Liver (tissue), 9 donors: ENCODE data around the gene LATS2. TPM values are rescaled to one million over a fixed set of nuclear protein-coding genes. Genes with fewer than 3 reads are reported as not detected.

Source experiments
- DNase-seq: peaks from one replicate; pipeline ENCODE4 v3.0.0-alpha.2; 2017; ENCODE audit warnings: low spot score
- H3K27ac ChIP-seq, 2 donors: one replicate each; pipeline ENCODE4 v1.7.0; 2013; ENCODE audit warnings: inconsistent platforms in 2 of 2, low read length in 2 of 2, control low read depth in 1 of 2, low read depth in 1 of 2, mild to moderate bottlenecking in 1 of 2
- H3K27me3 ChIP-seq, 4 donors: one replicate each; pipeline versions ENCODE4 v1.6.1 to v1.7.0; 2013; ENCODE audit warnings: low read length in 3 of 4, inconsistent platforms in 1 of 4, mild to moderate bottlenecking in 1 of 4, moderate library complexity in 1 of 4; ENCODE audit not compliant: control insufficient read depth in 4 of 4, insufficient read depth in 4 of 4
- H3K36me3 ChIP-seq, 4 donors: one replicate each; pipeline versions ENCODE4 v1.6.1 to v1.7.0; 2013; ENCODE audit warnings: low read length in 3 of 4, mild to moderate bottlenecking in 3 of 4, low read depth in 1 of 4, moderate library complexity in 1 of 4; ENCODE audit not compliant: control insufficient read depth in 4 of 4, insufficient read depth in 3 of 4
- H3K4me1 ChIP-seq, 4 donors: one replicate each; pipeline versions ENCODE4 v1.6.1 to v1.7.0; 2013; ENCODE audit warnings: low read length in 3 of 4, mild to moderate bottlenecking in 3 of 4, moderate library complexity in 1 of 4; ENCODE audit not compliant: control insufficient read depth in 4 of 4, insufficient read depth in 4 of 4
- H3K4me3 ChIP-seq, 3 donors: one replicate each; pipeline versions ENCODE4 v1.6.1 to v1.7.0; 2013; ENCODE audit warnings: low read length in 3 of 3, control low read depth in 1 of 3, low read depth in 1 of 3, mild to moderate bottlenecking in 1 of 3
- H3K9ac ChIP-seq, 2 donors: one replicate each; pipeline ENCODE4 v1.7.0; 2013; ENCODE audit warnings: low read length in 2 of 2, mild to moderate bottlenecking in 2 of 2, moderate library complexity in 2 of 2, control low read depth in 1 of 2, low read depth in 1 of 2
- H3K9me3 ChIP-seq, 4 donors: one replicate each; pipeline versions ENCODE4 v1.6.1 to v1.7.0; 2013; ENCODE audit warnings: low read length in 3 of 4; ENCODE audit not compliant: control insufficient read depth in 4 of 4
- EGR1 ChIP-seq, 2 donors: IDR thresholded peaks; 2 replicates each; pipeline ENCODE4 v1.6.1; 2016 to 2018; ENCODE audit warnings: antibody characterized with exemption in 2 of 2, low read depth in 2 of 2
- FOXA1 ChIP-seq: IDR thresholded peaks from 2 replicates; pipeline ENCODE4 v1.6.1; 2016; ENCODE audit warnings: antibody characterized with exemption
- FOXA2 ChIP-seq: IDR thresholded peaks from 2 replicates; pipeline ENCODE4 v1.6.1; 2016; ENCODE audit warnings: antibody characterized with exemption
- GABPA ChIP-seq, 2 donors: IDR thresholded peaks in 1 of 2; conservative IDR thresholded peaks in 1 of 2; 2 replicates each; pipeline ENCODE4 v1.6.1; 2016; ENCODE audit warnings: antibody characterized with exemption in 2 of 2, mild to moderate bottlenecking in 1 of 2, moderate library complexity in 1 of 2
- HNF4A ChIP-seq, 2 donors: conservative IDR thresholded peaks; 2 replicates each; pipeline ENCODE4 v1.6.1; 2016; ENCODE audit warnings: antibody characterized with exemption in 2 of 2, mild to moderate bottlenecking in 2 of 2
- HNF4G ChIP-seq: IDR thresholded peaks from 2 replicates; pipeline ENCODE4 v1.6.1; 2016; ENCODE audit warnings: antibody characterized with exemption
- JUND ChIP-seq, 2 donors: IDR thresholded peaks; 2 replicates each; pipeline ENCODE4 v1.6.1; 2016; ENCODE audit warnings: antibody characterized with exemption in 2 of 2
- NR2F2 ChIP-seq: IDR thresholded peaks from 2 replicates; pipeline ENCODE4 v1.6.1; 2016; ENCODE audit warnings: antibody characterized with exemption
- RAD21 ChIP-seq, 2 donors: IDR thresholded peaks; 2 replicates each; pipeline ENCODE4 v1.6.1; 2016; ENCODE audit warnings: antibody characterized with exemption in 2 of 2, mild to moderate bottlenecking in 2 of 2
- REST ChIP-seq: IDR thresholded peaks from 2 replicates; pipeline ENCODE4 v1.6.1; 2016; ENCODE audit warnings: antibody characterized with exemption, mild to moderate bottlenecking
- RXRA ChIP-seq, 2 donors: IDR thresholded peaks; 2 replicates each; pipeline ENCODE4 v1.6.1; 2017 to 2018; ENCODE audit warnings: antibody characterized with exemption in 2 of 2, mild to moderate bottlenecking in 1 of 2
- SP1 ChIP-seq: IDR thresholded peaks from 2 replicates; pipeline ENCODE4 v1.6.1; 2018; ENCODE audit warnings: antibody characterized with exemption, mild to moderate bottlenecking
- TAF1 ChIP-seq: conservative IDR thresholded peaks from 2 replicates; pipeline ENCODE4 v1.6.1; 2016; ENCODE audit warnings: antibody characterized with exemption, mild to moderate bottlenecking
- YY1 ChIP-seq: IDR thresholded peaks from 2 replicates; pipeline ENCODE4 v1.6.1; 2016; ENCODE audit warnings: antibody characterized with exemption, mild to moderate bottlenecking
- ZBTB33 ChIP-seq: IDR thresholded peaks from 2 replicates; pipeline ENCODE4 v1.6.1; 2016; ENCODE audit warnings: antibody characterized with exemption
- WGBS: extraction: QIAGEN DNeasy Blood & Tissue Kit; methylation state at CpG from one replicate; pipeline ENCODE4 v1.1.7; 2013; 5-methylcytosine and 5-hydroxymethylcytosine counted together
- polyA plus RNA-seq, 2 donors: library from polyadenylated mRNA; stranded (reverse) in 1 of 2; unstranded in 1 of 2; fragments of 200-250 nt in 1 of 2; fragments of >200 nt in 1 of 2; fragmentation: Nextera tagmentation in 1 of 2; extraction: Ambion mirVana in 1 of 2; gene quantifications; one replicate each; pipeline versions ENCODE4 v1.2.1 to v1.2.3, GENCODE V29; 2013 to 2015
- total RNA-seq, 2 donors: library from RNA; depleted of rRNA; stranded (reverse); fragments of >200 nt; gene quantifications; one replicate each; pipeline ENCODE4 v1.2.3, GENCODE V29; 2014
- TF ChIP-seq, protein P1 (sequence below): IDR thresholded peaks from 2 replicates; pipeline ENCODE4 v1.6.1; 2016; ENCODE audit warnings: antibody characterized with exemption
- TF ChIP-seq, protein P2 (sequence below): fragments of 150-350 bp; IDR thresholded peaks from 2 replicates; pipeline ENCODE4 v1.5.1; 2017; ENCODE audit warnings: improper control_type of control experiment, low read depth, low read length; ENCODE audit not compliant: missing input control
- donor health status: healthy.
- donor health status: healthy.
- donor health status: healthy.
- donor health status: healthy.
- donor health status: healthy.

Gene LATS2
- total and polyA plus RNA-seq, 4 donors, result 1.6 to 7.0 (median 4.4) TPM

DNA sequence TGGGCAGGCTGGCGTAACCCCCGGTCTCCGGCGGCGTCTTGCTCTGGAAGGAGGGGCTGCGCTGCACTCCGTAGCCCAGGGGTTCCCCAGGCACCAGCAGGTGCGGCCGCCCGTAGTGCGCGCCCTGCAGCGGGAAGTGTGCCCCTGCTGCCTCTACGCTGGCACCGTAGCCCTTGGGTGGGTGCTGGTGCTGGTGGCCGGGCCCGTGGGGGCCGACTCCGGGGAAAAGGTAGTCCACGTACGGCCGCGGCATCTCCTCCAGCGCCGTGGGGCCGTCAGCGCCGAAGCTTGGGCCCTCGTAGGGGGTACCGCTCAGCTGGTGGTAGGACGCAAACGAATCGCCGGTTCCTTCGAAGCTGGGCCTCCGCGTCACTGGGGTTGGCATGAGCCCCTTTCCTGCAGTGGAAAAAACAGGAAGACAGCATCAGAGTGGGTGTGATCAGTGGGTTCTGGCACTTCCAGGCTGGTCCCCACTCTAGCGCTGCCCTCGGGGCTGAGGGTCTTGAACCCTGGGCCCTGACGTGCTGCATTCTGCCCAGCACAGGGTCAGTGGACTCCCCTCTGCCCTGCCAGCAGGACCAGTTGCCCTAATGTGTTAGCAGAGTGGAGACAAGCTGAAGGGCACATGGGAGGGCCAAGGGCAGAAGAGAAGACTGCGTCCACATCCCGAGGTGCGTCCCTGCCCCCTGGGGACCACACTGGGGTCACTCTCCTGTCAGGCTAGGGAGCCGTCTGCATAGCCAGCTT is 72.3 kb downstream of the LATS2 start:
- no peaks in the 10 kb centered on the region for H3K9me3 ChIP-seq
- no peak overlapping the region for H3K9ac ChIP-seq
- no peak overlapping the region for H3K27ac ChIP-seq
- no peaks in the 10 kb centered on the region for H3K27me3 ChIP-seq
- no peaks in the 10 kb centered on the region for H3K4me1 ChIP-seq
- no peak for DNase-seq
- TF ChIP-seq EGR1 (IDR thresholded peaks at IDR 0.05; ENCODE audit: low read depth in 2 of 2) (no peak), GABPA (IDR thresholded peaks at IDR 0.05 in 1 of 2, conservative IDR thresholded peaks at IDR 0.05 in 1 of 2) (no peak), HNF4A (conservative IDR thresholded peaks at IDR 0.05) (no peak), JUND (IDR thresholded peaks at IDR 0.05) (no peak), ZBTB33 (no peak), RAD21 (IDR thresholded peaks at IDR 0.05) (no peak), SP1 (no peak), YY1 (no peak)
- TF ChIP-seq, protein P1, sequence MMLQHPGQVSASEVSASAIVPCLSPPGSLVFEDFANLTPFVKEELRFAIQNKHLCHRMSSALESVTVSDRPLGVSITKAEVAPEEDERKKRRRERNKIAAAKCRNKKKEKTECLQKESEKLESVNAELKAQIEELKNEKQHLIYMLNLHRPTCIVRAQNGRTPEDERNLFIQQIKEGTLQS, result no peak
- TF ChIP-seq, protein P2, sequence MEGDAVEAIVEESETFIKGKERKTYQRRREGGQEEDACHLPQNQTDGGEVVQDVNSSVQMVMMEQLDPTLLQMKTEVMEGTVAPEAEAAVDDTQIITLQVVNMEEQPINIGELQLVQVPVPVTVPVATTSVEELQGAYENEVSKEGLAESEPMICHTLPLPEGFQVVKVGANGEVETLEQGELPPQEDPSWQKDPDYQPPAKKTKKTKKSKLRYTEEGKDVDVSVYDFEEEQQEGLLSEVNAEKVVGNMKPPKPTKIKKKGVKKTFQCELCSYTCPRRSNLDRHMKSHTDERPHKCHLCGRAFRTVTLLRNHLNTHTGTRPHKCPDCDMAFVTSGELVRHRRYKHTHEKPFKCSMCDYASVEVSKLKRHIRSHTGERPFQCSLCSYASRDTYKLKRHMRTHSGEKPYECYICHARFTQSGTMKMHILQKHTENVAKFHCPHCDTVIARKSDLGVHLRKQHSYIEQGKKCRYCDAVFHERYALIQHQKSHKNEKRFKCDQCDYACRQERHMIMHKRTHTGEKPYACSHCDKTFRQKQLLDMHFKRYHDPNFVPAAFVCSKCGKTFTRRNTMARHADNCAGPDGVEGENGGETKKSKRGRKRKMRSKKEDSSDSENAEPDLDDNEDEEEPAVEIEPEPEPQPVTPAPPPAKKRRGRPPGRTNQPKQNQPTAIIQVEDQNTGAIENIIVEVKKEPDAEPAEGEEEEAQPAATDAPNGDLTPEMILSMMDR, result no peak
- WGBS, result 95% methylated on average over 44 of the region's 44 CpGs
- H3K36me3 ChIP-seq, result peaks cover 17 to 37% (median 23%) of the 10 kb centered on the region in 4 donors
- H3K4me3 ChIP-seq, result no peak overlapping the region

GRCh38 chr13:20988033-20988908 is 73.1 kb downstream of the LATS2 start:
- WGBS, result 97% methylated on average over 87 of the region's 87 CpGs
- Histone ChIP-seq H3K4me1 (no peaks in the 10 kb centered on the region), H3K4me3 (no peak overlapping the region), H3K9me3 (no peaks in the 10 kb centered on the region), H3K36me3 (peaks cover 19 to 41% (median 28%) of the 10 kb centered on the region in 4 donors), H3K9ac (no peak overlapping the region), H3K27me3 (no peaks in the 10 kb centered on the region), H3K27ac (no peak overlapping the region)
- DNase-seq, result no peak
- TF ChIP-seq RXRA (IDR thresholded peaks at IDR 0.05) (no peak), REST (no peak), SP1 (no peak), ZBTB33 (no peak), HNF4G (no peak), YY1 (no peak), FOXA2 (no peak), TAF1 (no peak), JUND (IDR thresholded peaks at IDR 0.05) (no peak), EGR1 (IDR thresholded peaks at IDR 0.05; ENCODE audit: low read depth in 2 of 2) (no peak), NR2F2 (no peak), RAD21 (IDR thresholded peaks at IDR 0.05) (no peak), GABPA (IDR thresholded peaks at IDR 0.05 in 1 of 2, conservative IDR thresholded peaks at IDR 0.05 in 1 of 2) (no peak), FOXA1 (no peak)
- TF ChIP-seq, protein P1, result no peak
